Measurements from ENCODE around the gene KNTC1.
"Not testable (repeated sequence)": the region's sequence is repeated elsewhere in the genome, so short reads cannot be mapped to it uniquely, and the experiment has no call there.

Gene KNTC1

GRCh38 chr12:122615780-122616179 is 88.7 kb downstream of the KNTC1 start:
- H3K4me3 ChIP-seq (replicated peaks; ENCODE audit: low read depth, low read length), result no peak overlapping the region
- DNase-seq (ENCODE audit: low read depth), result no peak
- TF ChIP-seq CTCF (IDR thresholded peaks at IDR 0.05; ENCODE audit: low read length, missing control alignments), result no peak

- no peak for DNase-seq (ENCODE audit: low read depth)
- no peak overlapping the region for H3K4me3 ChIP-seq (replicated peaks; ENCODE audit: low read depth, low read length)
- TF ChIP-seq CTCF (IDR thresholded peaks at IDR 0.05; ENCODE audit: low read length, missing control alignments), result no peak
Measured at GRCh38 chr12:122635471-122635870, 108.4 kb downstream of the KNTC1 start.

- no peak for TF ChIP-seq CTCF (IDR thresholded peaks at IDR 0.05; ENCODE audit: low read length, missing control alignments)
- no peak for DNase-seq (ENCODE audit: low read depth)
Measured at GRCh38 chr12:122643207-122643805, 116.3 kb downstream of the KNTC1 start.

GRCh38 chr12:122646517-122647217 is 119.6 kb downstream of the KNTC1 start:
- no peak for TF ChIP-seq CTCF (IDR thresholded peaks at IDR 0.05; ENCODE audit: low read length, missing control alignments)
- H3K4me3 ChIP-seq (replicated peaks; ENCODE audit: low read depth, low read length), result no peak overlapping the region
- DNase-seq (ENCODE audit: low read depth), result peak; percentile 58

More at GRCh38 chr12:122643207-122643805, 116.3 kb downstream of the KNTC1 start:
- no peak overlapping the region for H3K4me3 ChIP-seq (replicated peaks; ENCODE audit: low read depth, low read length)

- TF ChIP-seq CTCF (IDR thresholded peaks at IDR 0.05; ENCODE audit: low read length, missing control alignments), result no peak
- DNase-seq (ENCODE audit: low read depth), result no peak
- H3K4me3 ChIP-seq (replicated peaks; ENCODE audit: low read depth, low read length), result no peak overlapping the region
Measured at GRCh38 chr12:122651520-122652224, 124.6 kb downstream of the KNTC1 start.

- not testable (repeated sequence) for DNase-seq (ENCODE audit: low read depth); H3K4me3 ChIP-seq (replicated peaks; ENCODE audit: low read depth, low read length)
Measured at GRCh38 chr12:122653291-122653690, 126.2 kb downstream of the KNTC1 start.

GRCh38 chr12:122656298-122656697 is 129.2 kb downstream of the KNTC1 start:
- no peak overlapping the region for H3K4me3 ChIP-seq (replicated peaks; ENCODE audit: low read depth, low read length)
- TF ChIP-seq CTCF (IDR thresholded peaks at IDR 0.05; ENCODE audit: low read length, missing control alignments), result no peak
- DNase-seq (ENCODE audit: low read depth), result no peak
